ENCODE data around the gene UVRAG.
A peak's percentile ranks its signal among the peaks of the same experiment; 100 is the strongest.

Gene UVRAG

DNA sequence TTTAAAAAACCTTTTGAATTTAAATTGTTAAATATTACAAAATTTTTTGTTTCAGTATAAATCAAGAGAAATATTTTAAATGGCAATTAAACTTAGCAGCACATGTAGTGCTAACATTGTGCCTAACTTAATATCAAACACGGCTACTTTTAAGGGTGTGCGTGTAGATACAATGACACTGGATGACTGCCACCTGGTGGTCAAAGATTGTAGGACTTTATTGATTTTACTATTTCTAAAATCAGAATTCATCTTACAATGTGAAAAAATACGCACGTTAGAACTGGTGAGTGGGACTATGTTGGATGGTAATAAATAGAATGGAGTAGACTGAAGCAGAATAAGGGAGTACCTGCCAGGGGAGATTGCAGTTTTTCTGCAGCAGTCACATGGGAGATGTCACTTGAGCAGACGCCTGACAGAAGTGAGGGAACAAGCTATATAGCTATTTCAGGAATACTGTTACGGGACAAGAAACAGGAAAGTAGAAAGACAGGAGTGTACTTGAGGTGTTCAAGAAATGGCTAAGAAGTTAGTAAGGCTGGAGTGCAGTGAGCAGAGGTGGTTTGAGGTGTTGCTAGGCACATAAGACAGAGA lies 52.9 kb downstream of the UVRAG start:
- H3K4me1 ChIP-seq (ENCODE audit: low read depth, poor library complexity, severe bottlenecking): peaks cover 12% of the 10 kb centered on the region
- no peaks in the 10 kb centered on the region for H3K27me3 ChIP-seq (ENCODE audit: insufficient read depth, low read depth)
- no peak overlapping the region for H3K27ac ChIP-seq
- no peak overlapping the region for H3K4me3 ChIP-seq (IDR thresholded peaks at IDR 0.05; ENCODE audit: insufficient read depth, low read depth, low read length)
- no peaks in the 10 kb centered on the region for H3K36me3 ChIP-seq (ENCODE audit: insufficient read depth)
- no peak overlapping the region for H2AFZ ChIP-seq (ENCODE audit: low read depth)
- no peaks in the 10 kb centered on the region for H4K20me1 ChIP-seq (ENCODE audit: insufficient read depth)
- no peak overlapping the region for H3K4me2 ChIP-seq
- no peak overlapping the region for H3K9ac ChIP-seq
- no peaks in the 10 kb centered on the region for H3K79me2 ChIP-seq (ENCODE audit: insufficient read depth, low read depth)
- TF ChIP-seq, protein P1, sequence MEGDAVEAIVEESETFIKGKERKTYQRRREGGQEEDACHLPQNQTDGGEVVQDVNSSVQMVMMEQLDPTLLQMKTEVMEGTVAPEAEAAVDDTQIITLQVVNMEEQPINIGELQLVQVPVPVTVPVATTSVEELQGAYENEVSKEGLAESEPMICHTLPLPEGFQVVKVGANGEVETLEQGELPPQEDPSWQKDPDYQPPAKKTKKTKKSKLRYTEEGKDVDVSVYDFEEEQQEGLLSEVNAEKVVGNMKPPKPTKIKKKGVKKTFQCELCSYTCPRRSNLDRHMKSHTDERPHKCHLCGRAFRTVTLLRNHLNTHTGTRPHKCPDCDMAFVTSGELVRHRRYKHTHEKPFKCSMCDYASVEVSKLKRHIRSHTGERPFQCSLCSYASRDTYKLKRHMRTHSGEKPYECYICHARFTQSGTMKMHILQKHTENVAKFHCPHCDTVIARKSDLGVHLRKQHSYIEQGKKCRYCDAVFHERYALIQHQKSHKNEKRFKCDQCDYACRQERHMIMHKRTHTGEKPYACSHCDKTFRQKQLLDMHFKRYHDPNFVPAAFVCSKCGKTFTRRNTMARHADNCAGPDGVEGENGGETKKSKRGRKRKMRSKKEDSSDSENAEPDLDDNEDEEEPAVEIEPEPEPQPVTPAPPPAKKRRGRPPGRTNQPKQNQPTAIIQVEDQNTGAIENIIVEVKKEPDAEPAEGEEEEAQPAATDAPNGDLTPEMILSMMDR (conservative IDR thresholded peaks at IDR 0.05; ENCODE audit: low read depth, low read length): peak; percentile 96

DNA sequence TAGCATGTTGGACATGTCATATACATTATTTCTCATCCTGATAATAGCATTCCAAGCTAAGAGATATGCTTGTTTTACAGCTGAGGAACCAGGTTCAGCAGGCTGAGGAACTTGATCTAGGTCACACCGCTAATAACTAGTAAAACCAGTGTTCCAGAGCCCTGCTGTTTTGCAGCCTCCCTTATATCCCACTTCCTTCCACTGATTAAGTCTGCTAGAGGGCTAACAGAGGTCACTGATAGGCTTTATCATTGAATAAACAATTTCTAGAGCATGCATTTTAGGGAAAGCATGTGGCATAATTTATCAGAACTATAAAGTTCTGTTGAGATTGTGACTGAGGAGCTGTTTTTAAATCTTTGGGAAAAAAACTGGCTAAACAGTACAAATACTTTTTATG lies 54.0 kb downstream of the UVRAG start:
- no peaks in the 10 kb centered on the region for H3K79me2 ChIP-seq (ENCODE audit: insufficient read depth, low read depth)
- TF ChIP-seq, protein P1 (conservative IDR thresholded peaks at IDR 0.05; ENCODE audit: low read depth, low read length): no peak
- no peaks in the 10 kb centered on the region for H4K20me1 ChIP-seq (ENCODE audit: insufficient read depth)
- peaks cover 23% of the 10 kb centered on the region for H3K4me1 ChIP-seq (ENCODE audit: low read depth, poor library complexity, severe bottlenecking)
- no peak overlapping the region for H3K4me3 ChIP-seq (IDR thresholded peaks at IDR 0.05; ENCODE audit: insufficient read depth, low read depth, low read length)
- H3K27ac ChIP-seq: no peak overlapping the region
- no peaks in the 10 kb centered on the region for H3K27me3 ChIP-seq (ENCODE audit: insufficient read depth, low read depth)
- H2AFZ ChIP-seq (ENCODE audit: low read depth): no peak overlapping the region
- no peak overlapping the region for H3K9ac ChIP-seq
- H3K4me2 ChIP-seq: no peak overlapping the region
- no peaks in the 10 kb centered on the region for H3K36me3 ChIP-seq (ENCODE audit: insufficient read depth)

DNA sequence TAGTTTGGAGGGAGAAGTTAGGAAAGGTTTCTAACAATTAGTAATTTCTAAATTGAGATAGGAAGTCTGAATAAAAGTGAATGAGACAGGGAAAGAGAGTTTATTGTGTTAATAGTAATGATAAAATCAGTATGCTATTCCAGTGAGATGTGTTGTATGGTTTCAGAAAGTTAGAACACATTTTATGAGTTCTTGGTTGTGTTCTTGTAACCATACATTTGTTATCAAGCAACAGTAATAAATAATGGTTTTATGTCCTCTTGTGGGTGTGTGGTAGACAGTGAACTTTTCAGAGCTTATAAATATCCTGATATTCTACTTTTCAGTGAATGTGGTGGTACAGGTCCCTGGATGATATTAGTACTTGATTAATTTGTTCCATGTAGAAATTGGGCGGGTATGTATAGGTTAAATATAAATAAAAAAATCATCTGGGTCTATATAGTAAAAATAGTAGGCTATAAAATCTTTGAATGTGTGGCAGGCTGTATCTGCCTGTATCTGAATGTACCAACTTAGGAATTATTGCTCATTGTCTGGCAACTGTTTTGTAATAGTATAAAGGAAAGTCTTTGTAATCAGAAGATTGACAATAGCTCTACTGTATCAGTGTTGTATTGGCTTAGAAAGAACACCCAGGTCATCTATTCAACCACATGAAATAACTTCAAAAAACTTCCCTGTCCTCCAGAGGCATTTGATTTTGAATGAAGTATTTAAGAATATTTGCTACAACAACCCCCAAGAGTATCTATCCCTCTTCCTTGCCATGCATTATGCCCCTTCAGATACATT lies 54.8 kb downstream of the UVRAG start:
- Histone ChIP-seq H3K27ac (no peak overlapping the region), H3K9ac (no peak overlapping the region), H3K4me3 (IDR thresholded peaks at IDR 0.05; ENCODE audit: insufficient read depth, low read depth, low read length) (no peak overlapping the region), H3K4me2 (no peak overlapping the region), H2AFZ (ENCODE audit: low read depth) (no peak overlapping the region), H3K36me3 (ENCODE audit: insufficient read depth) (no peaks in the 10 kb centered on the region), H3K4me1 (ENCODE audit: low read depth, poor library complexity, severe bottlenecking) (peaks cover 31% of the 10 kb centered on the region), H4K20me1 (ENCODE audit: insufficient read depth) (no peaks in the 10 kb centered on the region), H3K27me3 (ENCODE audit: insufficient read depth, low read depth) (no peaks in the 10 kb centered on the region), H3K79me2 (ENCODE audit: insufficient read depth, low read depth) (no peaks in the 10 kb centered on the region)
- TF ChIP-seq, protein P1 (conservative IDR thresholded peaks at IDR 0.05; ENCODE audit: low read depth, low read length): no peak

DNA sequence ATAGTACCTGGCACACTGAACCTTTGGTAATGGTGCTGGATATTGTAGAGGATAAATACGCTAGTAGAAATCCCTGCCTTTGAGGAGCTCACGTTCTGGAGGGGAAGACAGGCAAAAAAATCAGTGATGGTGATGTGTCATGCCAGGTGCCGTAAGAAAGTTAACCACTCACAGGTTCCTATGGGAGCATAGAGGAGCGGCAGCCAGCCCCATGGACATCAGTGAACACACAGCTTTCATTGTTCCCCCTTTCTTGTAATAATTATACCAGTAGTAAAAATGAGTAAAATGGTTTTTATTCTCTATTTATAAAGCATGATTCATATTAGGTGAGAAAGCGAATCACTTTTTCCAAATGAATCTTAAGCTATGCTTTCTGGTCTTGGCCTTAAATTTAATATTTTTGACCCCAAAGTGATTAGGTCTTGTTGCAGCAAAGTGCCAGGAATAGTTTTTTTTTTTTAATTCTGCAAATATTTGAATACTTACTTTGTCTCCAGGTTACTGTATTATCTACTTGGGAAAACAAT lies 57.9 kb downstream of the UVRAG start:
- TF ChIP-seq, protein P1 (conservative IDR thresholded peaks at IDR 0.05; ENCODE audit: low read depth, low read length): no peak
- Histone ChIP-seq H3K4me3 (IDR thresholded peaks at IDR 0.05; ENCODE audit: insufficient read depth, low read depth, low read length) (no peak overlapping the region), H3K36me3 (ENCODE audit: insufficient read depth) (no peaks in the 10 kb centered on the region), H3K4me1 (ENCODE audit: low read depth, poor library complexity, severe bottlenecking) (peaks cover 25% of the 10 kb centered on the region), H3K9ac (no peak overlapping the region), H2AFZ (ENCODE audit: low read depth) (no peak overlapping the region), H3K79me2 (ENCODE audit: insufficient read depth, low read depth) (no peaks in the 10 kb centered on the region), H3K27me3 (ENCODE audit: insufficient read depth, low read depth) (no peaks in the 10 kb centered on the region), H3K27ac (no peak overlapping the region; the same call in 1 of the 2 replicates), H3K4me2 (peak overlapping the region; percentile 53), H4K20me1 (ENCODE audit: insufficient read depth) (no peaks in the 10 kb centered on the region)
